CD14-positive monocyte (primary cell): ENCODE results near the gene HTR1D. TPM values are rescaled to one million over a fixed set of nuclear protein-coding genes. Genes with fewer than 3 reads are reported as not detected.

Experiments used
- DNase-seq, 3 donors: peaks; one replicate each; pipeline ENCODE4 v3.0.0-alpha.2; 2011 to 2022
- H2AFZ ChIP-seq: 2 replicates; pipeline ENCODE4 v1.6.0; 2012; ENCODE audit warnings: mild to moderate bottlenecking, low read depth, low read length, inconsistent platforms; ENCODE audit not compliant: insufficient read depth, poor library complexity, severe bottlenecking
- H3K27ac ChIP-seq, 2 donors: 1 replicate in 1 of 2; 2 replicates in 1 of 2; pipeline ENCODE4 v1.5.1; 2012 to 2013; ENCODE audit warnings: low read length in 2 of 2, control low read depth in 1 of 2, inconsistent platforms in 1 of 2, low read depth in 1 of 2, mild to moderate bottlenecking in 1 of 2
- H3K27me3 ChIP-seq, 2 donors: one replicate each; pipeline versions ENCODE4 v1.6.0 to v1.6.1; 2011 to 2013; ENCODE audit warnings: low read length in 2 of 2; ENCODE audit not compliant: control insufficient read depth in 2 of 2, insufficient read depth in 2 of 2
- H3K36me3 ChIP-seq, 2 donors: replicated peaks in 1 of 2; 1 replicate in 1 of 2; 2 replicates in 1 of 2; pipeline versions ENCODE4 v1.5.1 to v1.6.1; 2012 to 2013; ENCODE audit warnings: low read length in 2 of 2, control low read depth in 1 of 2, inconsistent platforms in 1 of 2, mild to moderate bottlenecking in 1 of 2; ENCODE audit not compliant: insufficient read depth in 2 of 2, control insufficient read depth in 1 of 2
- H3K4me1 ChIP-seq, 2 donors: 1 replicate in 1 of 2; 2 replicates in 1 of 2; pipeline versions ENCODE4 v1.5.1 to v1.6.1; 2012 to 2013; ENCODE audit warnings: low read length in 2 of 2, control low read depth in 1 of 2, inconsistent platforms in 1 of 2, mild to moderate bottlenecking in 1 of 2, moderate library complexity in 1 of 2; ENCODE audit not compliant: insufficient read depth in 2 of 2, control insufficient read depth in 1 of 2
- H3K4me2 ChIP-seq: replicated peaks from 2 replicates; pipeline ENCODE3; 2012; ENCODE audit warnings: low read length, moderate library complexity, mild to moderate bottlenecking; ENCODE audit not compliant: poor library complexity, severe bottlenecking; ENCODE audit errors: extremely low read depth
- H3K4me3 ChIP-seq, 3 experiments: fragments of 200-600 bp in 1 of 3; sonication (generic) in 1 of 3; replicated peaks in 1 of 3; 1 replicate in 2 of 3; 2 replicates in 1 of 3; pipeline ENCODE4 v1.5.1; 2011 to 2013; ENCODE audit warnings: low read length in 3 of 3, mild to moderate bottlenecking in 3 of 3, control low read depth in 2 of 3, low read depth in 2 of 3, inconsistent platforms in 1 of 3, moderate library complexity in 1 of 3
- H3K79me2 ChIP-seq: 2 replicates; pipeline ENCODE4 v1.6.0; 2012; ENCODE audit warnings: mild to moderate bottlenecking, control low read depth, inconsistent platforms, low read length, moderate library complexity; ENCODE audit not compliant: insufficient read depth
- H3K9ac ChIP-seq: 2 replicates; pipeline ENCODE4 v1.6.0; 2017; ENCODE audit warnings: low read length, mild to moderate bottlenecking; ENCODE audit not compliant: insufficient read depth, poor library complexity, severe bottlenecking
- H3K9me3 ChIP-seq, 2 donors: replicated peaks in 1 of 2; 1 replicate in 1 of 2; 2 replicates in 1 of 2; pipeline versions ENCODE4 v1.5.1 to v1.6.1; 2012 to 2013; ENCODE audit warnings: low read length in 2 of 2, control low read depth in 1 of 2; ENCODE audit not compliant: control insufficient read depth in 1 of 2, insufficient read depth in 1 of 2
- H4K20me1 ChIP-seq: 2 replicates; pipeline ENCODE4 v1.6.0; 2012; ENCODE audit warnings: mild to moderate bottlenecking, low read length, control low read depth, moderate library complexity; ENCODE audit not compliant: insufficient read depth
- H3K27ac Mint-ChIP-seq, 7 donors: one replicate each; pipeline ENCODE4 v1.8.0; 2020; ENCODE audit warnings: mild to moderate bottlenecking in 7 of 7, mixed read lengths in 7 of 7, moderate library complexity in 6 of 7, inconsistent platforms in 2 of 7
- H3K27me3 Mint-ChIP-seq, 3 donors: one replicate each; pipeline ENCODE4 v1.8.0; 2021 to 2022; ENCODE audit warnings: low read depth in 3 of 3, mild to moderate bottlenecking in 3 of 3, mixed read lengths in 3 of 3, moderate library complexity in 3 of 3, inconsistent platforms in 1 of 3
- H3K36me3 Mint-ChIP-seq, 2 donors: one replicate each; pipeline ENCODE4 v1.8.0; 2020; ENCODE audit warnings: mixed read lengths in 2 of 2, inconsistent platforms in 1 of 2, mild to moderate bottlenecking in 1 of 2
- H3K4me1 Mint-ChIP-seq: one replicate; pipeline ENCODE4 v1.8.0; 2020; ENCODE audit warnings: mild to moderate bottlenecking, mixed read lengths
- H3K4me3 Mint-ChIP-seq, 2 donors: one replicate each; pipeline ENCODE4 v1.8.0; 2020; ENCODE audit warnings: mild to moderate bottlenecking in 2 of 2, mixed read lengths in 2 of 2, moderate library complexity in 1 of 2
- H3K9me3 Mint-ChIP-seq, 7 donors: one replicate each; pipeline ENCODE4 v1.8.0; 2020 to 2022; ENCODE audit warnings: mixed read lengths in 7 of 7, mild to moderate bottlenecking in 6 of 7, moderate library complexity in 6 of 7, inconsistent platforms in 2 of 7
- CTCF ChIP-seq: fragments of 200-600 bp; IDR thresholded peaks from one replicate; pipeline ENCODE4 v1.8.0; 2022; ENCODE audit warnings: antibody characterized with exemption, mild to moderate bottlenecking
- WGBS: methylation state at CpG from one replicate; pipeline ENCODE4 v1.1.5; 2013; ENCODE audit warnings: missing lambda C conversion rate; ENCODE audit not compliant: insufficient coverage; 5-methylcytosine and 5-hydroxymethylcytosine counted together
- intact Hi-C, 2 donors: fragments of 100-400 bp; cut with micrococcal nuclease; formaldehyde crosslinking; loops; one replicate each; pipeline versions ENCODE4 v1.15.0 to v1.15.1; 2023
- polyA plus RNA-seq, 3 donors: library from polyadenylated mRNA; depleted of rRNA in 1 of 3; unstranded in 2 of 3; stranded (reverse) in 1 of 3; fragments of 300-500 nt in 2 of 3; fragments of >200 nt in 1 of 3; fragmentation: Illumina TruSeq in 2 of 3; gene quantifications; 1 replicate in 2 of 3; 2 replicates in 1 of 3; pipeline ENCODE4 v1.2.3, GENCODE V29; 2012 to 2021

The HTR1D gene
- polyA plus RNA-seq, 3 donors: not detected

- intact Hi-C loops: no loop called here
- Mint-ChIP-seq H3K36me3 (peaks cover 0 to 2% of the 10 kb centered on the region in 2 donors), H3K27me3 (peaks cover 0 to 2% (median 0%) of the 10 kb centered on the region in 3 donors), H3K4me3 (no peak overlapping the region), H3K27ac (no peak overlapping the region), H3K4me1 (peaks cover 19% of the 10 kb centered on the region), H3K9me3 (no peaks in the 10 kb centered on the region)
- WGBS: 100% methylated on average over 1 of the region's 1 CpG
- peaks cover 68% of the 10 kb centered on the region for H4K20me1 ChIP-seq
- H3K27ac ChIP-seq: no peak overlapping the region
- no peak overlapping the region for H3K4me3 ChIP-seq
- H3K4me2 ChIP-seq: no peak overlapping the region
- H3K9me3 ChIP-seq: no peaks in the 10 kb centered on the region
- peaks cover 66% of the 10 kb centered on the region for H3K79me2 ChIP-seq
- H3K36me3 ChIP-seq: no peaks in the 10 kb centered on the region
- DNase-seq: no peak
- H3K27me3 ChIP-seq: no peaks in the 10 kb centered on the region
- H3K9ac ChIP-seq: no peak overlapping the region
- H2AFZ ChIP-seq: no peak overlapping the region
- no peak for TF ChIP-seq CTCF
- H3K4me1 ChIP-seq: no peaks in the 10 kb centered on the region
Observed at GRCh38 chr1:23152966-23153684, 64.2 kb downstream of the HTR1D start.

- no peak overlapping the region for H3K27ac ChIP-seq
- intact Hi-C loops: no loop called here
- H3K27me3 ChIP-seq: no peaks in the 10 kb centered on the region
- 100% methylated on average over 1 of the region's 5 CpGs for WGBS
- H3K4me1 ChIP-seq: no peaks in the 10 kb centered on the region
- peaks cover 47% of the 10 kb centered on the region for H4K20me1 ChIP-seq
- peaks cover 53% of the 10 kb centered on the region for H3K79me2 ChIP-seq
- Mint-ChIP-seq H3K4me1 (peaks cover 19% of the 10 kb centered on the region), H3K27ac (no peak overlapping the region), H3K4me3 (no peak overlapping the region), H3K27me3 (peaks cover 0 to 2% (median 0%) of the 10 kb centered on the region in 3 donors), H3K9me3 (no peaks in the 10 kb centered on the region), H3K36me3 (peaks cover 3 to 4% of the 10 kb centered on the region in 2 donors)
- no peak for TF ChIP-seq CTCF
- H3K4me2 ChIP-seq: no peak overlapping the region
- no peak for DNase-seq
- no peak overlapping the region for H2AFZ ChIP-seq
- no peak overlapping the region for H3K4me3 ChIP-seq
- H3K9me3 ChIP-seq: no peaks in the 10 kb centered on the region
- no peaks in the 10 kb centered on the region for H3K36me3 ChIP-seq
- H3K9ac ChIP-seq: no peak overlapping the region
Observed at GRCh38 chr1:23150742-23151141, 66.6 kb downstream of the HTR1D start.
